Posterior cingulate gyrus (tissue), 11 donors: ENCODE results near the gene ROR1.
"Not testable (repeated sequence)": the region's sequence is repeated elsewhere in the genome, so short reads cannot be mapped to it uniquely, and the experiment has no call there.

Experiments used
- DNase-seq, 10 donors: peaks; one replicate each; pipeline versions ENCODE4 v3.0.0 to v3.0.0-alpha.2; 2020 to 2021; ENCODE audit warnings: mixed read lengths in 3 of 10
- intact Hi-C: fragments of 100-400 bp; cut with DNase I; formaldehyde crosslinking; loops from one replicate; pipeline ENCODE4 v1.15.1; 2023

The ROR1 gene

GRCh38 chr1:64073705-64074104 lies 299.9 kb downstream of the ROR1 start:
- intact Hi-C loops, result no loop called here
- peak in 1 of 10 donors; percentile 53 for DNase-seq

- DNase-seq, result no peak
- intact Hi-C loops, result no loop called here
These were observed 300.9 kb downstream of the ROR1 start for GRCh38 chr1:64074767-64075166.

DNA sequence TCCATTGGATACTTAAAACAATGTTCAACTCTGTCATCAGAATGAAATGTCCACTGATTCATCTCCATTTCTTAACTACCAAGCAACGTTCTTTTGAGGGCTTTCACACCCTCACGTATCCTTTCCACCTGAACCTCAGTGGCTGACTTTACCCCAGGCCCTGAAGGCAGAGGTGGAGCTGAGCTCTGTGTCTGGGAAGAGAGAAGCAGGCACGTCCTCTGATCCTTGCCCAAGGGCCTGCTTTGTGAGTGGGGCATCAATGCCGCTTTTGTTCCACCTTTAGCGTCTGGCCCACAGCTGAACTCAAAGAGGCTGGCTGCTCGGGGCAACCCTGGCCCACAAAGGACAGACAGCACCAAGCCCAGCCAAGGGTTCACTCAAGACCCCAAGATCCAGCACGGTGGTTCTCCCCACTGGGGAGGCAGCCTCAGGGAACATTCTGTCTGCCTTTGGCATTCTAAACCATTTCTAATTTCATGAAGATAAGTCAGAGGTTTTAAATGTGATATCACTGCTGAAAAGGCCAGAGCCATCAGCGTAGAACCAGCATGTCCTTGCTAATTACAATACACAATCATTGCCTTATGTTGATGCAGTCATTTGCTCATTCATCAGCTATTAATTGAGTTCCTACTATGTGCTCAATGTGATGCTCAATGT lies 303.6 kb downstream of the ROR1 start:
- DNase-seq, result peak; percentile 8 to 88 (median 47)
- intact Hi-C loops, result no loop called here

DNA sequence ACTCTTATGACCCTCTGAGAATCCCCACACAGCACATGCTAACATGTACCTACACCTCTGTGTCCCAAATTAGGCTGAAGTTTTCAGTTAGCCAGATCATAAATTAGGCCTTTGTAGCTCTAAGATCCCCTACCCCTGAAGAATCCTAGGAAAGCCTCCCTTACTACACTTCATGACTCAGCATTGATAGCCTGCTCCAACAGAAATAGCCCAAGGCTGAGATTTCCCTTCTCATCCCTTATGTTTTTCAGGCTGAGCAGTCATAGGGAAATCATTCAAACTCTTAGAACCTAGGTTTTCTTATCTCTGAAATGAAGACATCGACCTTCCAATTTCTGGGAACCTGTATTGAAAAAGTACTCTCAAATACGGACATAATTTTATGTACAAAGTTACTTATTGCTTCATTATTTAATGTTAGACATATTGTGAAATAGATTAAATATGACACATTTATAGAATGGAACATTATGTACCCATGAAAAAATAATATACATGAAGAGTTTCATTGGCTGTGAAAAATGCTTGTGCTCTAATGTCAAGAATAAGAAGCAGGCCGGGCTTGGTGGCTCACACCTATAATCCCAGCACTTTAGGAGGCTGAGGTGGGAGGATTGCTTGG lies 307.2 kb downstream of the ROR1 start:
- DNase-seq, result no peak
- intact Hi-C loops, result no loop called here

DNA sequence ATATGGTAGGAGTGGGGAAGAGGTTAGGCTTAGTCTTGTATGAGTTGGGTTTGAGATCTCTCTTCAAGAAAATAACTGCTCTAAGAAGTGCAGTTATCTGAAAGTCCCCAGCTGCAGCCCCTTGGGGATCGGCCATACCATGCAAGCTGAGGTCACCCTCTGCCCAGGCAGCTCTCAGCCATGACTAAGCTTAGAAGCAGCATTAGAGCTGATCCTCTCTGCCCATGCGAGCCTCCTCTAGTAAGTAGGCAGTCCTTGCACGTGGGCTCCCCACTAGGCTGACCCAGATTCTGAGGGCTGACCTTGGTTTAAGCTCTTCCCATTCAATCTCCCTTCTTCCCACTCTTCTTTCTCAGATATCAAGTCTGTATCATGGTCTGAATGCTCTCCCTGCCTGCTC lies 308.6 kb downstream of the ROR1 start:
- intact Hi-C loops, result no loop called here
- DNase-seq, result no peak

GRCh38 chr1:64084451-64084850 lies 310.6 kb downstream of the ROR1 start:
- intact Hi-C loops, result no loop called here
- DNase-seq, result no peak

- DNase-seq, result no peak
These were observed 314.0 kb downstream of the ROR1 start for GRCh38 chr1:64087768-64088167.

GRCh38 chr1:64090436-64090835 lies 316.6 kb downstream of the ROR1 start:
- no peak for DNase-seq
- intact Hi-C loops, result no loop called here

More at GRCh38 chr1:64087768-64088167, 314.0 kb downstream of the ROR1 start:
- intact Hi-C loops, result no loop called here

GRCh38 chr1:64092851-64093371 lies 319.1 kb downstream of the ROR1 start:
- intact Hi-C loops, result no loop called here
- DNase-seq, result peak in 2 of 10 donors; percentile 30 to 83

DNA sequence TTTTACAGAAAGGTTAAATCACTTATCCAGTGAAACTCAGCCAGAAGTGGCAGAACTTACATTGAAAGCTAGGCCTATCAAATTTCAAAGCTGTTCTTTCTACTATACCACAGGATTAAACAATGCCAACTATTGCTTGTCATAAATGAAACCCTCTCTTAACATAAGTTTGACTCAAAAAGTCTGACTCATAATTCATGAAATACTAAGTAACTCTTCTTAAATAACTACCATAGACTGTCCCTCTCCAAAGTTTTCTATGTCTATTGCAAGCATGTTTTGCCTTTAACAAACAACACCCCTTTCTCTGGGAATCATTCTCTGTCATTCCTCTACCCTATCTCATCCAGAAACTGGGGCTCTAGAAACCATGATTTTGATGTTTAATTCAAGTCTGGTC lies 320.1 kb downstream of the ROR1 start:
- intact Hi-C loops, result no loop called here
- DNase-seq, result no peak

DNA sequence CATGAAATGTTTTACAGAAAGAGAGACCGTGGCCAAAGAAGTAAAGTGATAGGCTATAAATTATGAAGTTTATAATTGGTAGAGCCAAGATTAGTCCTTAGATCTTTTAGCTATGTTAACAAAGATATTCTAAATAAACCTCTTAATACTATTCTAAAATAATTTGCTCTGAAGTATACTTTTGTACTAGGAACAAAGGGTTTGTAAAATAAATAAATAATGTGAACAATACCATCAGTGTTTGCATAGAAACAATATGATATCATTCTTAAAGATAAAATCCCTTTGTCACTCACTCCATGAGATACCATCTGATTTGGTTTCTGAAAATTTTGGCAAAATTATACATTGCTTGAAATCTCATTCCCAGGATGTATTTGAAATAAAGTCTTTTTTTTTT lies 322.0 kb downstream of the ROR1 start:
- intact Hi-C loops, result no loop called here
- no peak for DNase-seq

DNA sequence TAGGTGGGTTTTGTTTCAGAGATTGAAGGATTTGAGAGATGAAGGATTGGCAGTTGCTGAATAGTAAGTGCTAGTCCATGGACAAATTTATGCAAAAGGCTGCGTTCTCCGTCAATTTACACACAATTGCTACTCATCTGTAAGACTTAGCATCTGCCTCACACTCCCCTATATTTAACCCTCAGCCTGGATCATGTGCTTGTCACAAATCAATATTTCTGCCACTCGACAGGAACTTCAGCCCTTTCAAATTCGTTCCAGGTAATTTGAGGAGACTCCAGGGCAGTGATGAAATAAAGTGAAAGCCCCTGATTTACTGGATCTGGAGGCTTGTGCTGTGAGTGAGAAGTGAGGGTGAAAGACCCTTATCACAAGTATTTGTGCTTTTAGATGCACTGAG lies 324.0 kb downstream of the ROR1 start:
- intact Hi-C loops, result no loop called here
- DNase-seq, result no peak

DNA sequence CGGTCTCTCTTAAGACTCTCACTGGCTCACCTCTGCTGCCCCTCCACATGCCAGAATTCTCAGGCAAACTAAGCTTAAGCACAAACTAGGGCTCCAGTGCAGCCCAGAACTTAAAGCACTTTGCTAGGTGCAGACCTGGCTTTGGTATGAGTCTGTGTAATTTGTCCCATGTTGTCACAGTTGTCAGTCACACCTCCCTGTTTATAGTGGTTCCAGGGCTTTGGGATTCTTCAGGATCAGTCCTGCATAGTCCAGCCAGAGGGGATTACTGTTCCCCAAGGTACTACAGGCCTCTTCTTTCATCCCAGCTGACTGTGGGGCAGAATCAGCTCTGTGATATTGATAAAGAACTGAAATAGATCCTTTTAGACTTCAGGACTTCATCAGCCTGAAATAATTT lies 324.6 kb downstream of the ROR1 start:
- intact Hi-C loops, result no loop called here
- no peak for DNase-seq

DNA sequence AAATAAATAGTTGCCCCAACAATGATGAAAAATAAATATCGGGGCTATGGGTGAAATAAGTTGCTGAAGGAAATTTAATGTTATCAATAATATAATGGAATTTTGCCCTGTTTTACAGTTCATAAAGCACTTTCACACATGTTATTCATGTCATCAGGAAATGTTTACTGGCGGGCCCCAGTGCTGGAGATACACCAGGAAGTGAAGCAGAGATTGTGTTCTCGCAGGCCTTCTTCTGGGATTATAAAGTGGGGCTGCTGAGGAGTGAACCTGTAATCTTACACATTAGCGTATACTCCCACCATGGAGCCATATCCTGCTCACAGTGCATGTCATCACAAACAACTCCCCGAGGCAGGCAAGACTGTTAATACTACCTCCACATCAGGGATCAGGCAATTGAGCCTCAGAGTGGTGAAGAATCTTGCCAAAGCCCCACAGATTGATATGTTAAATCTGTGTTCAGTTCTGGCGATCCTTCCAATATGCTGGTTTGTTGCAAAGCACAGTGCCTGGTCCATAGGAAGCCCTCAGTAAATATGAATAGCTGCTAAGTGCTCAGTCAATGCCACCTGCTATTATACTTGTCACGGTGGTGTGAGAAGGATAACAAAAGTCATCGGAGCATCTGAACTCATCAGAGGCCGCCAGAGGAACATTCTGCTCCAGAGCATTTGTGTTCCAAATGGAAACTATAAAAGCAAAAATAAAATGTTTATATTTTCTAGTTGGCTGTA lies 325.2 kb downstream of the ROR1 start:
- DNase-seq, result no peak
- intact Hi-C loops, result no loop called here

DNA sequence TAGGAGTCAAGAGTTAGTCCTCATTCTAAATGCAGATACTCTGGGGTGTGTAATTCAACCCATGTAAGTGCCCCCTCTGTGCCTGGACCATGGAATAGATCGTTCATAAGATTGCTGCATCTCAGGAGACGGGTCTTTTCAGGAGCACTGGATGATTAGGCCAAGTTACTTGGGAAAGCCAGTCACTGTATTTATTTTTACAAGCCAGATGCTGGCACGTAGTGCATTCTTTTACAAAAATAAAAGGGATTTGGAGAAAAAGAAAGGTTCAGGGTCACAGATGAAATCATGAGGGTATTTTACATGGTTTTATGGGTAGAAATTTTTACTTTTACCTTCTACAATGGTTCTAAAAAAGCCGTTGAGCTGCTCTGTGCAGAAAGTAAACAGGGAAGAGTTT lies 327.0 kb downstream of the ROR1 start:
- DNase-seq, result no peak
- intact Hi-C loops, result no loop called here

- DNase-seq, intact Hi-C loops: not testable (repeated sequence)
These were observed 330.8 kb downstream of the ROR1 start for GRCh38 chr1:64104585-64104984.

- intact Hi-C loops, result no loop called here
- no peak for DNase-seq
These were observed 333.3 kb downstream of the ROR1 start for GRCh38 chr1:64107118-64107519.

GRCh38 chr1:64107632-64108031 lies 333.8 kb downstream of the ROR1 start:
- no peak for DNase-seq
- intact Hi-C loops, result no loop called here

DNA sequence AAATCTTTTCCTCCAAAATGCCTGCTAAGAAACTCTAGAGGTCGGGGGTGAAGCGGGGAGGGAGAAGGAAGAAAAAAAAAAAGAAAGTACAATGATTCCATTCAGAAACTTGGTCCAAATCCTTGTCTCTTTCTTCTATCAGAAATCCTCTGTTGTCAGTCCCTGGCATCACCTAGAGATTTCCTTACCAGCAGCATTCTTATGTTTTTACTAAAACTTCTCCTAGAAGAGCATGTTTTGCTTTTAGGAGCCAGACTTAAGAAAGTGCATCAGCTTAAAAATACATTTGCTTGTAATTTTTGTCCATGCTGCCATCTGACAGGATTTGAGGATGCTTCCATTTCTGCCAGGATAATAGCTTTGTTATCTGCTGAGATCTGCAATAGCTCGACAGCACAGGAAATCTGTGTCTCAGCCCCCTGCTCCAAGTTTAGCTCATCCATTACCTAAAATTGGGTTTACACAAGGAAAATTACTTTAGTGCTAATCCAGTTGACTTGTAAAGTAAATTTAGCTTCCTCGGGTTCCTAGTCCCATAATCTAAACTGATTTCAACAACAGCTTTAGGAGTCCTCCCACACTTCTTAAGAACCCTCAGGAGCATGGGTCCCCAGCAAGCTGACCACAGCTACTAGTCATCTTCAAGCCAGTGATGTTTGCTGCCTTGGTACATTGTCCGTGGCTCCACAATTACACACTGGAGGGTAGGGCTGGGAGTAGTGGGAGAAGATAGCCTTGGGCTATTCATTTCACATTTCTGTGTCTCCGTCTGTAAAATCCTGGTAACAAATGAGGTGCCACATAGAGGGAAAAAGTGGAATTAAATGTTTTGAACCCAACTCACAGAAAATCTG lies 337.3 kb downstream of the ROR1 start:
- intact Hi-C loops, result no loop called here
- DNase-seq, result no peak

- intact Hi-C loops, result no loop called here
- no peak for DNase-seq
These were observed 338.0 kb downstream of the ROR1 start for GRCh38 chr1:64111787-64112186.

GRCh38 chr1:64112281-64112680 lies 338.5 kb downstream of the ROR1 start:
- intact Hi-C loops, result no loop called here
- no peak for DNase-seq
